ENCODE results near the gene NFASC.

The NFASC gene

DNA sequence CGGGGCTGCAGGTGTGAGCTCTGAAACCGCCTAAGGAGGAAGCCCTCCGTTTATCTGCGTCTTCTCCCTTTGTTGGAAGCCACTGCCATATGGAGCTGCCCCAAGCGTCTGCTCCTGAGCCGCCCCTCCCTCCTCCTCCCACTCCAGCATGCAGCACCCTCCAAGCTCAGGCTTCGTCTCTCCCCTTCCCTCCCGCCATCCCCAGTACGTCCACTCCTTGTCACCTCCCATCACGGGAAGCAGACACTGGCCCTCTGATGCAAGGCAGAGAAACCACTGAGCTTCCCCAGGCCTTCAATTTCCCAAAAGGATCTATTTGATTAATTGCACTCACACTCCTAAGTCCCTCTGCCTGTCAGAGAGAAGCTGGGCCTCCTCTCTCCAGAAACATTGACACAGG is 52.5 kb downstream of the NFASC start:
- no peak overlapping the region for H3K4me3 ChIP-seq (ENCODE audit: low read depth, low read length)
- in situ Hi-C loops (cut with HindIII; ENCODE audit: low sequenced_read_pairs) = no loop called here
- TF ChIP-seq, protein P1, sequence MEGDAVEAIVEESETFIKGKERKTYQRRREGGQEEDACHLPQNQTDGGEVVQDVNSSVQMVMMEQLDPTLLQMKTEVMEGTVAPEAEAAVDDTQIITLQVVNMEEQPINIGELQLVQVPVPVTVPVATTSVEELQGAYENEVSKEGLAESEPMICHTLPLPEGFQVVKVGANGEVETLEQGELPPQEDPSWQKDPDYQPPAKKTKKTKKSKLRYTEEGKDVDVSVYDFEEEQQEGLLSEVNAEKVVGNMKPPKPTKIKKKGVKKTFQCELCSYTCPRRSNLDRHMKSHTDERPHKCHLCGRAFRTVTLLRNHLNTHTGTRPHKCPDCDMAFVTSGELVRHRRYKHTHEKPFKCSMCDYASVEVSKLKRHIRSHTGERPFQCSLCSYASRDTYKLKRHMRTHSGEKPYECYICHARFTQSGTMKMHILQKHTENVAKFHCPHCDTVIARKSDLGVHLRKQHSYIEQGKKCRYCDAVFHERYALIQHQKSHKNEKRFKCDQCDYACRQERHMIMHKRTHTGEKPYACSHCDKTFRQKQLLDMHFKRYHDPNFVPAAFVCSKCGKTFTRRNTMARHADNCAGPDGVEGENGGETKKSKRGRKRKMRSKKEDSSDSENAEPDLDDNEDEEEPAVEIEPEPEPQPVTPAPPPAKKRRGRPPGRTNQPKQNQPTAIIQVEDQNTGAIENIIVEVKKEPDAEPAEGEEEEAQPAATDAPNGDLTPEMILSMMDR (IDR thresholded peaks at IDR 0.05; ENCODE audit: low read depth, low read length) = no peak
- DNase-seq (ENCODE audit: low read depth, low spot score) = no peak

DNA sequence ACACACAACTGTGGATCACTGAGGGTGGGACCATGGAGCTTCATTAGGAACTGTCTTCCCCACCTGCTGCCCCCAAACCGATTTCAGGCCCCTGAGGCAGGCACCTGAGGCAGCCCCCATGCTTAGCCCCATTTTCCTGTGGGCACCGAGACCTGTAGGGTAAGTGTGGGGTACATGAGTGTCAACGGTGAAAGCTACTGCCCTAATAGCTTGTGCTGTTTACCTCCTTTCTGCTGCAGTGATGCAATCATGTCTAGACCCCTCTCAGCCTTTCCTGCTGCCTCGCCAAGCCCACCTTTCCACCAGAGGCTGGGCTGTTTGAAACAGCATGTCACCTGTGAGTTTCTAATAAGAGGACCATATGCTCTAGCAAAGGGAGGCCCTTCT is 53.0 kb downstream of the NFASC start:
- DNase-seq (ENCODE audit: low read depth, low spot score) = no peak
- no peak overlapping the region for H3K4me3 ChIP-seq (ENCODE audit: low read depth, low read length)
- in situ Hi-C loops (cut with HindIII; ENCODE audit: low sequenced_read_pairs) = no loop called here
- TF ChIP-seq, protein P1 (IDR thresholded peaks at IDR 0.05; ENCODE audit: low read depth, low read length) = no peak

DNA sequence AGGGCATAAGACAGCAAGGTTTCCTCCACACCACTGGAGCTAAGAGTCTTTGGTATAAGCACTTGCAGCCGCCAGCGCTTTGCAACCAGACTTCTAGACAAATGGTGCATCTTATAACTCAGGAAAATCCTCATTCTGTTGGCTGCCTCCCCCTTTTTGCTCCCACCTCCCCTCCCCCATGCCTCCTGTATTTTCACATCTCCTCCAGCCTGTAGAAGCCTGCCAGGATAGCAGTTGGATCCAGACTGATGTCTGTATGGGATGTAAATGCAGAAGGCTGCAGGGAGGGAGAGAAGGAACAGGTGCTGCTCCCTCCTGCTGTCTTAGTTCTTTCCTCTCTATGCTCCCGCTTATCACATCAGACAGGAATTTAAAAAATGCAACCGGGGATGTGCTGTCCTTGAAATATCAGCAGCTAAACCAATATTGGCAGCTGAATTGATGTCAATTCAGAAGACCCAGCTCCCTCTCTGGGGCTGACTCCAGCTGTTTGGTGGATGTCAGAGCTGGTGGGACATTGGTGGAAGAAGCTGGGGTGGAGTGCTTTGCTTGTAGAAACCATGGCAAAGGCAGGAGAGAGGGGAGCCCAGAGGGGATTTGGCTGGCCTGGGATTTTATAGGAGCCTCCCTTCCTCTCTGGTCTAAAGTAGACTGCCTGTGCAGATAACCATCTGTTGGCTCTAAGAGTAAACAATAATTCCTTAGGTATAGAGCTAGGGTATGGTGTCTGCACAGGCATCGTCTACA is 53.5 kb downstream of the NFASC start:
- no peak for DNase-seq (ENCODE audit: low read depth, low spot score)
- no peak overlapping the region for H3K4me3 ChIP-seq (ENCODE audit: low read depth, low read length)
- TF ChIP-seq, protein P1 (IDR thresholded peaks at IDR 0.05; ENCODE audit: low read depth, low read length) = no peak
- in situ Hi-C loops (cut with HindIII; ENCODE audit: low sequenced_read_pairs) = no loop called here

DNA sequence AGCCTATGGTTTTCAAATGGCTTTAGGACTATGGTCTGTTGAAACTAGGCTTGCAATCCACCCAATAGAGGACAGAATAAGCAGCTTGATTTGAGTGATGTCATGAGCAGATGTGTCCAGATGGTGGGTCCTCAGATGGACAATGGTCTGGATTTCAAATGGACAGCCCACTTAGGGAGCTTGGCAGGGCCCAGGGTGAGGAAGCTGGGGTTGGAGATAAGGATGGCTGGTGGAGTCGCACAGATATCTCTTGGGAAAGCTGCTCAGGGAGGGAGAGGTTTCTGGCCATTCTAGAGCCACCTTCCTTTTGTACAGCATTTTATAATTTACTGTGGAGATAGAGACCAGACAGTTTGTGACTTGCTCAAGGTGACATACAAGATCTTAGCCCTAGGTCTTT is 55.0 kb downstream of the NFASC start:
- no peak overlapping the region for H3K4me3 ChIP-seq (ENCODE audit: low read depth, low read length)
- DNase-seq (ENCODE audit: low read depth, low spot score) = no peak
- in situ Hi-C loops (cut with HindIII; ENCODE audit: low sequenced_read_pairs) = no loop called here
- TF ChIP-seq, protein P1 (IDR thresholded peaks at IDR 0.05; ENCODE audit: low read depth, low read length) = no peak

DNA sequence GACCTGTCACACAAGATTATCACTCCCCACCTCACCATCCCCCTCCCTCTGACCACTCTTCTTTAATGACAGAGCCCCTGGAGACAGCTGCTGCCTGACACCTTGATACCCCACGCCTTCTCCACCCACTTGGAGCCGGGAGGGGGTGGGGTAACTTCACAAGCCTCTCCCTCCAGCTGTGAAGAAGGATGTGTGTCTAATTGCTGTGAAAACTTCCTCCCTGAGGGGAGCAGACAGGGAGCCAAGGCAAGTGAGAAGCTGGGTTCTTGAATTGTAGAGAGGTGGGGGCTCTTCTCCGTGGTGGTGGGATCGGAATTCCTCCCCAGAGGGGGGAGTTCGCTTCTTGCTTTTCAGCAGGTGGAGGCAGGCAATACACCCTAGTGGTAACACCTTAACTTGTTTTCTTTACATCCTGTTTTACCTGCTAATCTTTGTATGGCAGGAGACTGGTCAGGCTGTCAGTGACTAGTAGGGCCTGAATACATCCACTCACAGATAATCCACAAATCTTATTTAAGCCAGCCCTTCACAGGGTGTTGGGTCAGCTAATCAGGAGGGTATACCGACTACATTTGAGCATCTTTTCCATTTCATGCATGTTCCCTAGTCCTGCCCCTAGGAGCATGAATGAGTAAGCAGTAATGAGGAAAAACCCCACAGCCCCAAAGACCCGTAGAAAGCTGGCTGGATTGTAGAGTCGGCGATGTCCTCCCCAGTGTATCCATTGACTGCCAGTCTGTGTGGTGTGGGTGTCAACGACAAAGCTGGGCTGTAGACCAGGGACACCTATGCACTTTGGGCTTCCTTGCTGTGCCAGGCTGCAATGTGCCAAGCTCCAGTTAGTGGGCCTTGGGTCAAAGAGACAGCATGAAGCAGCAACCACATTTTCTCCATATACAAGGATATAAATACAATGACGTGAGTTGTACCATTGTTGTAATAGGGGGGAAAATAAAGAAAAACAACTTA is 57.3 kb downstream of the NFASC start:
- DNase-seq (ENCODE audit: low read depth, low spot score) = no peak
- no peak overlapping the region for H3K4me3 ChIP-seq (ENCODE audit: low read depth, low read length)
- TF ChIP-seq, protein P1 (IDR thresholded peaks at IDR 0.05; ENCODE audit: low read depth, low read length) = no peak
- in situ Hi-C loops (cut with HindIII; ENCODE audit: low sequenced_read_pairs) = no loop called here

DNA sequence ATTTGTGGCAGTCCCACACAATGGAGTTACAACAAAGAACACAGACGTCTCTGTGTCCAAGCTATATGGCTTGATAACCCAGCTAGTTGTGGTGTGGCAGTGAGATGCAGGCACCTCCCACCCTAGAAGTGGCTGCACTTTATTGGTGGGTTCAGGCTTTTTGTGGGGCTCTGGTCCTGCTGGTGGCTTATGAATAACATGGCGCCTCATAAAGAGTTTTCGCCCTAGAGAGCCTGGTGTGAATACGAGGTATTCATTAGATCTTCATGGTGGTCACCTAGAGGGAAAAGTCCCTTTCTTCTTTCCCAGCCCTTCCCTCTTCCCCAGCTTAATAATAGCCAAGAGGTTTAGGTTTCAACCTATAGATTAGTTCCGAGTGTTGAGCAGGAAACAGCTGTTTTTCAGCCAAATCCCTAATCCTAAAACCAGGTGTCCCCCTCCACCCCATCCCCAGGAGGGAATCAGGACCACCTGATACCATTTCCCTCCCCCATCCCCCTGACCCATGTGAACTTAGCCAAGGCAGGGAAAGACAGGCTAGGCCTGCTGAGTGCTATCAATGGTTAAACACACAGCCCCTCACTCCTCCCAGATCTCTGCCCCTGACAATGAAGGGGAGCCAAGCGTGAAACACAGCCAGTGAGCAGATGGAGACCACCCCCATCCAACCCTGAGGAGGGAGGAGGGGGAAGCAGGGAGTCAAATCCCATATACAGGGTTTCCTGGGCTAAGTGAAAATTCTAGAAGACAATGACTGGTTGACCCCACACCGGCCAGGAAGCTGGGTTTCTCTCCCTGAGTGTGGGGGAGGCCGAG is 58.2 kb downstream of the NFASC start:
- in situ Hi-C loops (cut with HindIII; ENCODE audit: low sequenced_read_pairs) = no loop called here
- TF ChIP-seq, protein P1 (IDR thresholded peaks at IDR 0.05; ENCODE audit: low read depth, low read length) = no peak
- no peak overlapping the region for H3K4me3 ChIP-seq (ENCODE audit: low read depth, low read length)
- DNase-seq (ENCODE audit: low read depth, low spot score) = no peak

Data from astrocyte of the spinal cord (primary cell).